ENCODE results near the gene CAMK4.

DNA sequence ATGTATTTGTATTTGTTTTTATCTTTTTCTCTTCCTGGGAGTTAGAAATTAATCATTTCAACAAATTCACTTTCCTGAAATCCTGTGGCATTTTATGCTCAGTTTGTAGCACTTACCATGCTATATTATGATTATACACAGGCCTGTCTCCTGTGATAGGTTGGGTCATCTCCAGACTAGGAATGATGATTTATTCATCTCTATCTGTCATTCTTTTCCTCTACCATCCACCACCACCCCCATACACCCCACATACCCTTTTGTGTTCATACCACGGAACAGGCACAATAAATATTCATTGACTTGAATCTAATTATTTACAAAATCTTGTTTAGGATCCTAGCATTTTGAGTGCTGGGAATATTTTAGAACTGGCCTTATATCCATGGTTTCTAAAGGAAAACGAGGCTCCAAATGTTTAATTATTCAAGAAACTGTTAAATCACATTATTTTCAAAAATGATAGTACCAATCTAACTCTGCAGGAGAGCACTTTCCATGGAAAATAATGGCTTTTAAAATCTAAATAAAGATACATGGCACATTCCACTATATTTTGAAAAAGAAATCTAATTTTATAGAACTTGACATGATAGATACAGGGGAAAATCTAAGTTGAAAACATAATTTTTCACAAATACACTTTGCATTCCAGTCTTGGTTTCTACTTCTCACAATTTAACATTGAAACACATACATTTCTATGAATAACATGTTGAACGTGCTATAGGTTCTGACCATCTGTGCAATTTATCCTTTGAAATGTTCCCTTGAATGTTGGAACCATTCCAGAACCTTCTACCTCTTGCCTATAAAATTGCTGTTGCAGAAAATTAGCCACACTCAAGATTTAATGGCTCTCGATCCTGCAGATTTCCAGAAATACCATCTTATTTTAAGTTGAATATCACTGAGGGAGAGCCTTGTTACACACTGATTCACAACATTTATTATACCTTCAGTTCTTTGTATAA is 198.8 kb downstream of the CAMK4 start:
- TF ChIP-seq, protein P1, sequence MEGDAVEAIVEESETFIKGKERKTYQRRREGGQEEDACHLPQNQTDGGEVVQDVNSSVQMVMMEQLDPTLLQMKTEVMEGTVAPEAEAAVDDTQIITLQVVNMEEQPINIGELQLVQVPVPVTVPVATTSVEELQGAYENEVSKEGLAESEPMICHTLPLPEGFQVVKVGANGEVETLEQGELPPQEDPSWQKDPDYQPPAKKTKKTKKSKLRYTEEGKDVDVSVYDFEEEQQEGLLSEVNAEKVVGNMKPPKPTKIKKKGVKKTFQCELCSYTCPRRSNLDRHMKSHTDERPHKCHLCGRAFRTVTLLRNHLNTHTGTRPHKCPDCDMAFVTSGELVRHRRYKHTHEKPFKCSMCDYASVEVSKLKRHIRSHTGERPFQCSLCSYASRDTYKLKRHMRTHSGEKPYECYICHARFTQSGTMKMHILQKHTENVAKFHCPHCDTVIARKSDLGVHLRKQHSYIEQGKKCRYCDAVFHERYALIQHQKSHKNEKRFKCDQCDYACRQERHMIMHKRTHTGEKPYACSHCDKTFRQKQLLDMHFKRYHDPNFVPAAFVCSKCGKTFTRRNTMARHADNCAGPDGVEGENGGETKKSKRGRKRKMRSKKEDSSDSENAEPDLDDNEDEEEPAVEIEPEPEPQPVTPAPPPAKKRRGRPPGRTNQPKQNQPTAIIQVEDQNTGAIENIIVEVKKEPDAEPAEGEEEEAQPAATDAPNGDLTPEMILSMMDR (tag by site-specific recombination; IDR thresholded peaks at IDR 0.05), result no peak
- no peak for TF ChIP-seq ZNF521 (tag by site-specific recombination; IDR thresholded peaks at IDR 0.05)
- TF ChIP-seq, protein P2, sequence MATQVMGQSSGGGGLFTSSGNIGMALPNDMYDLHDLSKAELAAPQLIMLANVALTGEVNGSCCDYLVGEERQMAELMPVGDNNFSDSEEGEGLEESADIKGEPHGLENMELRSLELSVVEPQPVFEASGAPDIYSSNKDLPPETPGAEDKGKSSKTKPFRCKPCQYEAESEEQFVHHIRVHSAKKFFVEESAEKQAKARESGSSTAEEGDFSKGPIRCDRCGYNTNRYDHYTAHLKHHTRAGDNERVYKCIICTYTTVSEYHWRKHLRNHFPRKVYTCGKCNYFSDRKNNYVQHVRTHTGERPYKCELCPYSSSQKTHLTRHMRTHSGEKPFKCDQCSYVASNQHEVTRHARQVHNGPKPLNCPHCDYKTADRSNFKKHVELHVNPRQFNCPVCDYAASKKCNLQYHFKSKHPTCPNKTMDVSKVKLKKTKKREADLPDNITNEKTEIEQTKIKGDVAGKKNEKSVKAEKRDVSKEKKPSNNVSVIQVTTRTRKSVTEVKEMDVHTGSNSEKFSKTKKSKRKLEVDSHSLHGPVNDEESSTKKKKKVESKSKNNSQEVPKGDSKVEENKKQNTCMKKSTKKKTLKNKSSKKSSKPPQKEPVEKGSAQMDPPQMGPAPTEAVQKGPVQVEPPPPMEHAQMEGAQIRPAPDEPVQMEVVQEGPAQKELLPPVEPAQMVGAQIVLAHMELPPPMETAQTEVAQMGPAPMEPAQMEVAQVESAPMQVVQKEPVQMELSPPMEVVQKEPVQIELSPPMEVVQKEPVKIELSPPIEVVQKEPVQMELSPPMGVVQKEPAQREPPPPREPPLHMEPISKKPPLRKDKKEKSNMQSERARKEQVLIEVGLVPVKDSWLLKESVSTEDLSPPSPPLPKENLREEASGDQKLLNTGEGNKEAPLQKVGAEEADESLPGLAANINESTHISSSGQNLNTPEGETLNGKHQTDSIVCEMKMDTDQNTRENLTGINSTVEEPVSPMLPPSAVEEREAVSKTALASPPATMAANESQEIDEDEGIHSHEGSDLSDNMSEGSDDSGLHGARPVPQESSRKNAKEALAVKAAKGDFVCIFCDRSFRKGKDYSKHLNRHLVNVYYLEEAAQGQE (tag by site-specific recombination; IDR thresholded peaks at IDR 0.05), result no peak
- no peak for TF ChIP-seq ZNF10 (tag by site-specific recombination; IDR thresholded peaks at IDR 0.05)
- TF ChIP-seq ZBTB7A (tag by site-specific recombination; IDR thresholded peaks at IDR 0.05; ENCODE audit: low read depth), result no peak

Data from HEK293 (cell line).